ENCODE results near the gene NRG3. TPM values are rescaled to one million over a fixed set of nuclear protein-coding genes. Genes with fewer than 3 reads are reported as not detected.

NRG3 gene
- total and polyA plus RNA-seq, 2 of the 8 experiments (the other 6 are each of a cell fraction or from before 2014, with no cell fraction given), result 4.2 to 5.0 TPM

- TF ChIP-seq CHD7 (IDR thresholded peaks at IDR 0.05; ENCODE audit: insufficient replicate concordance, low read length) (no peak), FOSL1 (IDR thresholded peaks at IDR 0.05; ENCODE audit: insufficient read depth, low read depth, low read length) (no peak)
Measured at GRCh38 chr10:82564353-82565196, 689.6 kb downstream of the NRG3 start (continued).
